H1 (cell line): ENCODE results near the gene NFATC1. TPM values are rescaled to one million over a fixed set of nuclear protein-coding genes. Genes with fewer than 3 reads are reported as not detected.

Experiments used
- CTCF ChIA-PET: fragments of 300-600 bp; sonication (Branson Sonifier 250); formaldehyde crosslinking; loops from one replicate; lab custom pipeline; 2021; ENCODE audit not compliant: partially characterized antibody; lab: Charles Lee
- POLR2A ChIA-PET: fragments of 300-600 bp; sonication (Branson Sonifier 250); formaldehyde crosslinking; loops from one replicate; lab custom pipeline; 2021; ENCODE audit warnings: inconsistent platforms; ENCODE audit not compliant: partially characterized antibody; lab: Charles Lee
- DNase-seq, 2 experiments: peaks; one replicate each; pipeline versions ENCODE4 v3.0.0 to v3.0.0-alpha.2; 2010 to 2022; ENCODE audit warnings: low spot score in 2 of 2, low read depth in 1 of 2, mixed read lengths in 1 of 2
- FAIRE-seq: peaks from 2 replicates; lab custom pipeline; 2011; peaks lifted over from hg19 to GRCh38; lab: Jason Lieb, UNC
- H2AFZ ChIP-seq: 2 replicates; pipeline ENCODE4 v1.8.1; 2012; ENCODE audit warnings: low read length, inconsistent platforms
- H2AK5ac ChIP-seq: 2 replicates; pipeline ENCODE4 v1.6.1; 2013; ENCODE audit warnings: low read depth, low read length
- H2BK120ac ChIP-seq: replicated peaks from 2 replicates; pipeline ENCODE3; 2013; ENCODE audit warnings: low read depth, low read length, inconsistent platforms
- H2BK12ac ChIP-seq: 2 replicates; pipeline ENCODE4 v1.6.1; 2013; ENCODE audit warnings: low read depth, low read length
- H2BK15ac ChIP-seq: 2 replicates; pipeline ENCODE4 v1.6.1; 2013; ENCODE audit warnings: low read length
- H2BK20ac ChIP-seq: 2 replicates; pipeline ENCODE4 v1.6.1; 2013; ENCODE audit warnings: low read length
- H2BK5ac ChIP-seq: 2 replicates; pipeline ENCODE4 v1.6.1; 2013; ENCODE audit warnings: low read depth, low read length
- H3K14ac ChIP-seq: 2 replicates; pipeline ENCODE4 v1.6.1; 2013; ENCODE audit warnings: inconsistent platforms; ENCODE audit not compliant: insufficient read length
- H3K18ac ChIP-seq: 2 replicates; pipeline ENCODE4 v1.6.1; 2013; ENCODE audit warnings: low read length; ENCODE audit errors: extremely low read depth
- H3K23ac ChIP-seq: 2 replicates; pipeline ENCODE4 v1.6.1; 2013; ENCODE audit warnings: inconsistent platforms; ENCODE audit not compliant: insufficient read length
- H3K23me2 ChIP-seq: 2 replicates; pipeline ENCODE4 v1.6.1; 2013; ENCODE audit warnings: low read depth, low read length
- H3K27ac ChIP-seq: 2 replicates; pipeline ENCODE4 v1.6.1; 2011; ENCODE audit warnings: low read depth, low read length, inconsistent platforms
- H3K27me3 ChIP-seq, 4 experiments: replicated peaks in 1 of 4; 1 replicate in 1 of 4; 2 replicates in 3 of 4; pipeline versions ENCODE4 v1.6.1 to v1.8.1; 2011 to 2013; ENCODE audit warnings: low read length in 3 of 4, mild to moderate bottlenecking in 3 of 4, inconsistent platforms in 2 of 4, mixed read lengths in 2 of 4, moderate library complexity in 1 of 4; ENCODE audit not compliant: control insufficient read depth in 3 of 4, insufficient read depth in 3 of 4; ENCODE audit errors: extremely low read depth in 1 of 4
- H3K36me3 ChIP-seq, 4 experiments: 2 replicates each; pipeline versions ENCODE4 v1.6.1 to v1.8.1; 2011 to 2013; ENCODE audit warnings: mild to moderate bottlenecking in 4 of 4, low read length in 3 of 4, moderate library complexity in 2 of 4, control low read depth in 1 of 4, inconsistent platforms in 1 of 4; ENCODE audit not compliant: insufficient read depth in 4 of 4, control insufficient read depth in 2 of 4
- H3K4ac ChIP-seq: replicated peaks from 2 replicates; pipeline ENCODE3; 2013; ENCODE audit warnings: low read length, low read depth, mixed read lengths, inconsistent platforms; ENCODE audit not compliant: insufficient read length
- H3K4me1 ChIP-seq, 4 experiments: replicated peaks in 1 of 4; 1 replicate in 1 of 4; 2 replicates in 3 of 4; pipeline versions ENCODE4 v1.6.1 to v1.8.1; 2011 to 2013; ENCODE audit warnings: low read length in 3 of 4, inconsistent platforms in 2 of 4, mixed read lengths in 1 of 4; ENCODE audit not compliant: insufficient read depth in 4 of 4, control insufficient read depth in 3 of 4
- H3K4me2 ChIP-seq, 2 experiments: 2 replicates each; pipeline versions ENCODE4 v1.6.1 to v1.8.1; 2011 to 2013; ENCODE audit warnings: low read depth in 2 of 2, low read length in 2 of 2, control low read depth in 1 of 2, inconsistent platforms in 1 of 2, mild to moderate bottlenecking in 1 of 2; ENCODE audit not compliant: insufficient read depth in 1 of 2
- H3K4me3 ChIP-seq, 4 experiments: fragments of 200-600, 300-600 bp in 1 of 4; sonication (generic), shearing (Covaris generic), sonication (Bioruptor Twin) in 1 of 4; 2 replicates each; pipeline versions ENCODE4 v1.5.1 to v1.8.1; 2011 to 2016; ENCODE audit warnings: low read length in 4 of 4, low read depth in 3 of 4, control low read depth in 2 of 4, inconsistent platforms in 2 of 4, mild to moderate bottlenecking in 2 of 4, mixed read lengths in 1 of 4, moderate library complexity in 1 of 4; ENCODE audit not compliant: insufficient read depth in 2 of 4; ENCODE audit errors: extremely low read depth in 1 of 4
- H3K56ac ChIP-seq: replicated peaks from 2 replicates; pipeline ENCODE3; 2013; ENCODE audit warnings: low read depth, mild to moderate bottlenecking, mixed read lengths, low read length, inconsistent platforms; ENCODE audit not compliant: insufficient read length
- H3K79me1 ChIP-seq: 2 replicates; pipeline ENCODE4 v1.6.1; 2013; ENCODE audit warnings: low read depth, low read length, control low read depth
- H3K79me2 ChIP-seq, 2 experiments: 2 replicates each; pipeline versions ENCODE4 v1.6.1 to v1.8.1; 2012 to 2013; ENCODE audit warnings: low read length in 2 of 2, mild to moderate bottlenecking in 2 of 2, inconsistent platforms in 1 of 2; ENCODE audit not compliant: insufficient read depth in 2 of 2, control insufficient read depth in 1 of 2
- H3K9ac ChIP-seq, 4 experiments: replicated peaks in 1 of 4; 1 replicate in 1 of 4; 2 replicates in 3 of 4; pipeline versions ENCODE4 v1.6.1 to v1.8.1; 2011 to 2013; ENCODE audit warnings: low read depth in 3 of 4, low read length in 3 of 4, control low read depth in 2 of 4, mild to moderate bottlenecking in 2 of 4, moderate library complexity in 2 of 4, inconsistent platforms in 1 of 4; ENCODE audit errors: extremely low read depth in 1 of 4
- H3K9me3 ChIP-seq, 2 experiments: 2 replicates each; pipeline versions ENCODE4 v1.6.1 to v1.8.1; 2012 to 2013; ENCODE audit warnings: mild to moderate bottlenecking in 2 of 2, moderate library complexity in 2 of 2, control low read depth in 1 of 2, inconsistent platforms in 1 of 2, low read depth in 1 of 2, low read length in 1 of 2, mixed read lengths in 1 of 2; ENCODE audit not compliant: insufficient read depth in 2 of 2
- H4K20me1 ChIP-seq, 2 experiments: replicated peaks in 1 of 2; 2 replicates each; pipeline versions ENCODE3 to v1.8.1; 2011 to 2013; ENCODE audit warnings: inconsistent platforms in 2 of 2, low read length in 2 of 2, mild to moderate bottlenecking in 1 of 2; ENCODE audit not compliant: insufficient read depth in 2 of 2, control insufficient read depth in 1 of 2
- H4K5ac ChIP-seq: 2 replicates; pipeline ENCODE4 v1.6.1; 2013; ENCODE audit warnings: low read length, low read depth, mixed read lengths, inconsistent platforms; ENCODE audit not compliant: insufficient read length
- H4K8ac ChIP-seq: 2 replicates; pipeline ENCODE4 v1.8.0; 2013; ENCODE audit warnings: mild to moderate bottlenecking, moderate library complexity, low read length, inconsistent platforms; ENCODE audit not compliant: insufficient read depth; ENCODE audit errors: extremely low read depth
- H4K91ac ChIP-seq: replicated peaks from 2 replicates; pipeline ENCODE3; 2013; ENCODE audit warnings: low read length, mixed read lengths, inconsistent platforms; ENCODE audit not compliant: insufficient read length
- BCL11A ChIP-seq, 2 experiments: IDR thresholded peaks; one replicate each; pipeline ENCODE4 v1.6.1; 2011; ENCODE audit warnings: low read depth in 2 of 2, low read length in 2 of 2, mild to moderate bottlenecking in 2 of 2
- WGBS, 2 experiments: shearing (Covaris generic) in 1 of 2; methylation state at CpG; one replicate each; pipeline versions ENCODE4 v1.1.6 to v1.1.7; 2013 to 2015; ENCODE audit warnings: low lambda C conversion rate in 2 of 2, mixed read lengths in 2 of 2, inconsistent platforms in 1 of 2, low coverage in 1 of 2, missing lambda C conversion rate in 1 of 2; ENCODE audit not compliant: insufficient replicate concordance in 2 of 2, insufficient coverage in 1 of 2, insufficient read length in 1 of 2; ENCODE audit errors: extremely low coverage in 1 of 2, missing lambda C conversion rate in 1 of 2; 5-methylcytosine and 5-hydroxymethylcytosine counted together
- polyA plus RNA-seq, 7 experiments: library from polyadenylated mRNA; depleted of rRNA in 3 of 7; stranded (reverse) in 5 of 7; unstranded in 2 of 7; fragments of >200 nt in 5 of 7; fragments of 200-250 nt in 2 of 7; gene quantifications; 1 replicate in 5 of 7; 2 replicates in 1 of 7; 4 replicates in 1 of 7; pipeline versions ENCODE4 v1.2.1 to v1.2.3, GENCODE V29; 2011 to 2013; ENCODE audit warnings: missing spikeins in 2 of 7, mixed read lengths in 2 of 7
- total RNA-seq: library from RNA; stranded (reverse); fragmentation: NEBNext Ultra II Directional; extraction: Animal tissue kit (Norgen Biotek cat#: 25700); gene quantifications from 2 replicates; pipeline ENCODE4 v1.2.1, GENCODE V29; 2021
- TF ChIP-seq, protein P1 (sequence below): IDR thresholded peaks from 2 replicates; pipeline ENCODE4 v1.6.1; 2011; ENCODE audit warnings: low read depth, mild to moderate bottlenecking, low read length; ENCODE audit not compliant: insufficient read depth

Gene NFATC1
- total and polyA plus RNA-seq, 2 of the 8 experiments (the other 6 are each of a cell fraction or from before 2014, with no cell fraction given), result 2.0 to 6.6 TPM

DNA sequence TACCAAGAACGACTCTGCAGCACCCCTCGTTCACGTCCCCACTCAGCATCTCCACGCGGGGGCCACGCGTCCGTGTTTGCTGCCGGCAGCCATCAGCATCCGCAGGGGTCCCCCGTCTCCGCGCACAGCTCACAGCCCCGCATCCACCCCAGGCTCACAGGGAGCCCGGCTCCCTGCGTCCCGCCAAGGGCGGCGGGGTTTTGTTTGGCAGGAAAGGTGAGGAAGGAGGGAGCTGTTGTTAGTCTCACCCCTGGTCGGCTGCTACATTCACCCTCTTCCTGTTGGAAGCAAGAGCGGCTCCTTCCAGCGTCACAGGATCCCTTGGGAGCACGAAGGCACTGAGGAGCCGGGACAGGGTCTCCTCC is 152.9 kb downstream of the NFATC1 start:
- Histone ChIP-seq H4K8ac (no peak overlapping the region), H3K9ac (no peak overlapping the region), H2BK12ac (no peak overlapping the region), H3K27me3 (no peaks in the 10 kb centered on the region; a peak in 1 of 7 replicates), H4K20me1 (no peaks in the 10 kb centered on the region), H4K5ac (no peak overlapping the region), H2BK120ac (no peak overlapping the region), H3K9me3 (peaks cover 0 to 26% of the 10 kb centered on the region in 2 experiments; a peak in 2 of 4 replicates), H3K18ac (no peak overlapping the region), H3K56ac (no peak overlapping the region), H3K4me2 (no peak overlapping the region), H3K27ac (no peak overlapping the region), H4K91ac (no peak overlapping the region), H3K79me2 (no peaks in the 10 kb centered on the region), H3K36me3 (no peaks in the 10 kb centered on the region), H2BK20ac (no peak overlapping the region), H3K23me2 (no peaks in the 10 kb centered on the region; the same call in 1 of the 2 replicates), H2BK15ac (no peak overlapping the region), H2BK5ac (no peak overlapping the region), H3K14ac (no peak overlapping the region), H2AFZ (no peak overlapping the region), H3K4me3 (no peak overlapping the region), H3K79me1 (no peaks in the 10 kb centered on the region), H3K4ac (no peak overlapping the region), H3K23ac (no peak overlapping the region), H3K4me1 (no peaks in the 10 kb centered on the region), H2AK5ac (no peak overlapping the region)
- FAIRE-seq, result no peak
- ChIA-PET POLR2A (no interaction called here), CTCF (no interaction called here)
- WGBS, 2 experiments, result 96% methylated on average over 16 of the region's 24 CpGs; no CpG with 5 or more reads in 1 of the 2 experiments
- TF ChIP-seq, protein P1, sequence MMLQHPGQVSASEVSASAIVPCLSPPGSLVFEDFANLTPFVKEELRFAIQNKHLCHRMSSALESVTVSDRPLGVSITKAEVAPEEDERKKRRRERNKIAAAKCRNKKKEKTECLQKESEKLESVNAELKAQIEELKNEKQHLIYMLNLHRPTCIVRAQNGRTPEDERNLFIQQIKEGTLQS, result no peak
- TF ChIP-seq BCL11A (IDR thresholded peaks at IDR 0.05; ENCODE audit: low read depth in 2 of 2, low read length in 2 of 2), result no peak
- no peak for DNase-seq
